SK-N-SH treated with all-trans-retinoic acid at 6 μM for 48 hours (cell line): Measurements from ENCODE around the gene PDE4B.
"Not testable (repeated sequence)": the region's sequence is repeated elsewhere in the genome, so short reads cannot be mapped to it uniquely, and the experiment has no call there.

Source experiments
- ATAC-seq: fragments of 200-7000 bp; cut with Tn5 transposase; 3 replicates; pipeline ENCODE4 v1.9.1; 2020; ENCODE audit warnings: mild to moderate bottlenecking, moderate library complexity
- ARNTL ChIP-seq: fragments of 450-650 bp; formaldehyde crosslinking; IDR thresholded peaks from 2 replicates; pipeline ENCODE4 v1.5.0; 2020; ENCODE audit warnings: low read depth, mild to moderate bottlenecking, moderate library complexity, borderline replicate concordance
- BACH2 ChIP-seq: fragments of 250-450 bp; sonication (Bioruptor Pico); IDR thresholded peaks from 2 replicates; pipeline ENCODE4 v1.9.0; 2021; ENCODE audit warnings: mild to moderate bottlenecking, borderline replicate concordance
- CREB5 ChIP-seq: fragments of 250-450 bp; sonication (Bioruptor Pico); IDR thresholded peaks from 2 replicates; pipeline ENCODE4 v1.5.1; 2020; ENCODE audit warnings: low read depth, mild to moderate bottlenecking, moderate library complexity
- CSDC2 ChIP-seq: fragments of 250-450 bp; sonication (Bioruptor Pico); IDR thresholded peaks from 2 replicates; pipeline ENCODE4 v1.5.0; 2020; ENCODE audit warnings: mild to moderate bottlenecking, moderate library complexity
- ESRRG ChIP-seq: fragments of 250-450 bp; sonication (Bioruptor Pico); IDR thresholded peaks from 2 replicates; pipeline ENCODE4 v1.6.1; 2021; ENCODE audit warnings: mild to moderate bottlenecking
- GLIS3 ChIP-seq: fragments of 250-450 bp; sonication (Bioruptor Pico); IDR thresholded peaks from 2 replicates; pipeline ENCODE4 v1.5.0; 2020; ENCODE audit warnings: mild to moderate bottlenecking, moderate library complexity
- ISL1 ChIP-seq: fragments of 250-450 bp; sonication (Bioruptor Pico); IDR thresholded peaks from 2 replicates; pipeline ENCODE4 v2.1.2; 2022; ENCODE audit warnings: mild to moderate bottlenecking, moderate library complexity
- PATZ1 ChIP-seq: fragments of 250-450 bp; sonication (Bioruptor Pico); IDR thresholded peaks from 2 replicates; pipeline ENCODE4 v1.8.0; 2020; ENCODE audit warnings: mild to moderate bottlenecking, moderate library complexity, borderline replicate concordance
- PPARA ChIP-seq: fragments of 250-450 bp; sonication (Bioruptor Pico); IDR thresholded peaks from 2 replicates; pipeline ENCODE4 v1.5.0; 2020; ENCODE audit warnings: mild to moderate bottlenecking, borderline replicate concordance
- RARB ChIP-seq: fragments of 250-450 bp; sonication (Bioruptor Pico); IDR thresholded peaks from 2 replicates; pipeline ENCODE4 v1.8.0; 2021; ENCODE audit warnings: mild to moderate bottlenecking, moderate library complexity
- SNAI2 ChIP-seq: fragments of 250-450 bp; sonication (Bioruptor Pico); IDR thresholded peaks from 2 replicates; pipeline ENCODE4 v1.5.0; 2020; ENCODE audit warnings: mild to moderate bottlenecking, moderate library complexity
- TCF4 ChIP-seq: fragments of 250-450 bp; sonication (Bioruptor Pico); IDR thresholded peaks from 2 replicates; pipeline ENCODE4 v1.8.0; 2021; ENCODE audit warnings: mild to moderate bottlenecking, moderate library complexity, borderline replicate concordance
- TOX ChIP-seq: fragments of 250-450 bp; sonication (Bioruptor Pico); IDR thresholded peaks from 2 replicates; pipeline ENCODE4 v1.8.0; 2021; ENCODE audit warnings: mild to moderate bottlenecking, moderate library complexity, borderline replicate concordance
- ZC3H10 ChIP-seq: fragments of 250-450 bp; sonication (Bioruptor Pico); IDR thresholded peaks from 2 replicates; pipeline ENCODE4 v1.5.1; 2021; ENCODE audit warnings: mild to moderate bottlenecking, moderate library complexity
- ZFP3 ChIP-seq: fragments of 250-450 bp; sonication (Bioruptor Pico); IDR thresholded peaks from 2 replicates; pipeline ENCODE4 v1.5.0; 2020; ENCODE audit warnings: mild to moderate bottlenecking, moderate library complexity
- ZFP30 ChIP-seq: fragments of 450-650 bp; formaldehyde crosslinking; IDR thresholded peaks from 2 replicates; pipeline ENCODE4 v1.5.0; 2022; ENCODE audit warnings: mild to moderate bottlenecking, moderate library complexity
- ZNF565 ChIP-seq: fragments of 450-650 bp; formaldehyde crosslinking; conservative IDR thresholded peaks from 2 replicates; pipeline ENCODE4 v1.5.0; 2020; ENCODE audit warnings: low read depth, mild to moderate bottlenecking, moderate library complexity
- ZNF70 ChIP-seq: fragments of 450-650 bp; formaldehyde crosslinking; IDR thresholded peaks from 2 replicates; pipeline ENCODE4 v1.5.0; 2020; ENCODE audit warnings: mild to moderate bottlenecking, moderate library complexity
- ZNF8 ChIP-seq: fragments of 450-650 bp; formaldehyde crosslinking; IDR thresholded peaks from 2 replicates; pipeline ENCODE4 v1.5.0; 2020; ENCODE audit warnings: mild to moderate bottlenecking, moderate library complexity
- TF ChIP-seq, protein P1 (sequence below): fragments of 250-450 bp; sonication (Bioruptor Pico); IDR thresholded peaks from 2 replicates; pipeline ENCODE4 v1.5.1; 2021; ENCODE audit warnings: mild to moderate bottlenecking, moderate library complexity
- TF ChIP-seq, protein P2 (sequence below): fragments of 250-450 bp; sonication (Bioruptor Pico); IDR thresholded peaks from 2 replicates; pipeline ENCODE4 v1.5.0; 2020; ENCODE audit warnings: mild to moderate bottlenecking, moderate library complexity

Gene PDE4B

DNA sequence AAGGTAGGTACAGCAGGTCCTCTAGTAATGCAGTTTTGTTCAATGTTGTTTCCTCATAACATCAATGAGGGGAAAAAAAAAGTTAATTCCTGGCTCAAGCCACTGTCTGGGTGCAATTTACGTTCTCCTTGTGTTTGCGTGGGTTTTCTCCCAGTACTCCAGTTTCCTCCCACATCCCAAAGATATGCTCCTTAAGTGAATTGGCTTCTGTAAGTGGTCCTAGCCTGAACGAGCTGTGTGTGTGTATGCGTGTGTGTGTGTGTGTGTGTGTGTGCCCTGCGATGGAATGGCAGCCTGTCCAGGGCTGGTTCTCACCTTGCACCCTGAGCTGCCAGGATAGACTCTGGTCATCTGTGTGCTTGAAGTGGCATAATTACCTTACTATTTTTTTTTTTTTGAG lies 332.0 kb downstream of the PDE4B start:
- ATAC-seq = no peak
- TF ChIP-seq PATZ1 (CRISPR knock-in tag) (no peak), ZNF70 (CRISPR knock-in tag) (no peak), CSDC2 (CRISPR knock-in tag) (no peak), ARNTL (CRISPR knock-in tag) (no peak), TCF4 (CRISPR knock-in tag) (no peak), PPARA (no peak), ZFP3 (no peak), ESRRG (CRISPR knock-in tag) (no peak), ZFP30 (no peak), TOX (CRISPR knock-in tag) (no peak), RARB (CRISPR knock-in tag) (no peak), GLIS3 (CRISPR knock-in tag) (no peak), CREB5 (CRISPR knock-in tag) (no peak), ZC3H10 (CRISPR knock-in tag) (no peak)
- TF ChIP-seq, protein P1, sequence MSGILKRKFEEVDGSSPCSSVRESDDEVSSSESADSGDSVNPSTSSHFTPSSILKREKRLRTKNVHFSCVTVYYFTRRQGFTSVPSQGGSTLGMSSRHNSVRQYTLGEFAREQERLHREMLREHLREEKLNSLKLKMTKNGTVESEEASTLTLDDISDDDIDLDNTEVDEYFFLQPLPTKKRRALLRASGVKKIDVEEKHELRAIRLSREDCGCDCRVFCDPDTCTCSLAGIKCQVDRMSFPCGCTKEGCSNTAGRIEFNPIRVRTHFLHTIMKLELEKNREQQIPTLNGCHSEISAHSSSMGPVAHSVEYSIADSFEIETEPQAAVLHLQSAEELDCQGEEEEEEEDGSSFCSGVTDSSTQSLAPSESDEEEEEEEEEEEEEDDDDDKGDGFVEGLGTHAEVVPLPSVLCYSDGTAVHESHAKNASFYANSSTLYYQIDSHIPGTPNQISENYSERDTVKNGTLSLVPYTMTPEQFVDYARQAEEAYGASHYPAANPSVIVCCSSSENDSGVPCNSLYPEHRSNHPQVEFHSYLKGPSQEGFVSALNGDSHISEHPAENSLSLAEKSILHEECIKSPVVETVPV (CRISPR knock-in tag) = no peak
- TF ChIP-seq, protein P2, sequence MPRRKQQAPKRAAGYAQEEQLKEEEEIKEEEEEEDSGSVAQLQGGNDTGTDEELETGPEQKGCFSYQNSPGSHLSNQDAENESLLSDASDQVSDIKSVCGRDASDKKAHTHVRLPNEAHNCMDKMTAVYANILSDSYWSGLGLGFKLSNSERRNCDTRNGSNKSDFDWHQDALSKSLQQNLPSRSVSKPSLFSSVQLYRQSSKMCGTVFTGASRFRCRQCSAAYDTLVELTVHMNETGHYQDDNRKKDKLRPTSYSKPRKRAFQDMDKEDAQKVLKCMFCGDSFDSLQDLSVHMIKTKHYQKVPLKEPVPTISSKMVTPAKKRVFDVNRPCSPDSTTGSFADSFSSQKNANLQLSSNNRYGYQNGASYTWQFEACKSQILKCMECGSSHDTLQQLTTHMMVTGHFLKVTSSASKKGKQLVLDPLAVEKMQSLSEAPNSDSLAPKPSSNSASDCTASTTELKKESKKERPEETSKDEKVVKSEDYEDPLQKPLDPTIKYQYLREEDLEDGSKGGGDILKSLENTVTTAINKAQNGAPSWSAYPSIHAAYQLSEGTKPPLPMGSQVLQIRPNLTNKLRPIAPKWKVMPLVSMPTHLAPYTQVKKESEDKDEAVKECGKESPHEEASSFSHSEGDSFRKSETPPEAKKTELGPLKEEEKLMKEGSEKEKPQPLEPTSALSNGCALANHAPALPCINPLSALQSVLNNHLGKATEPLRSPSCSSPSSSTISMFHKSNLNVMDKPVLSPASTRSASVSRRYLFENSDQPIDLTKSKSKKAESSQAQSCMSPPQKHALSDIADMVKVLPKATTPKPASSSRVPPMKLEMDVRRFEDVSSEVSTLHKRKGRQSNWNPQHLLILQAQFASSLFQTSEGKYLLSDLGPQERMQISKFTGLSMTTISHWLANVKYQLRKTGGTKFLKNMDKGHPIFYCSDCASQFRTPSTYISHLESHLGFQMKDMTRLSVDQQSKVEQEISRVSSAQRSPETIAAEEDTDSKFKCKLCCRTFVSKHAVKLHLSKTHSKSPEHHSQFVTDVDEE (CRISPR knock-in tag) = no peak

- ATAC-seq = not testable (repeated sequence)
Observed at GRCh38 chr1:66128641-66129040, 335.9 kb downstream of the PDE4B start.

GRCh38 chr1:66132324-66132723 lies 339.6 kb downstream of the PDE4B start:
- TF ChIP-seq ZNF565 (CRISPR knock-in tag) = no peak
- no peak for TF ChIP-seq ARNTL (CRISPR knock-in tag)
- TF ChIP-seq ZNF8 (CRISPR knock-in tag) = no peak
- no peak for TF ChIP-seq TCF4 (CRISPR knock-in tag)
- TF ChIP-seq ZC3H10 (CRISPR knock-in tag) = no peak
- TF ChIP-seq SNAI2 = no peak
- no peak for TF ChIP-seq ESRRG (CRISPR knock-in tag)
- no peak for TF ChIP-seq ISL1 (CRISPR knock-in tag)
- TF ChIP-seq, protein P2 (CRISPR knock-in tag) = no peak
- TF ChIP-seq BACH2 (CRISPR knock-in tag) = no peak
- TF ChIP-seq PPARA = no peak

More at GRCh38 chr1:66132324-66132723, 339.6 kb downstream of the PDE4B start:
- ATAC-seq = no peak
